Measurements from ENCODE around the gene AKAP6.
"Not testable (repeated sequence)": the region's sequence is repeated elsewhere in the genome, so short reads cannot be mapped to it uniquely, and the experiment has no call there.

AKAP6 gene

GRCh38 chr14:32374155-32374554 is 45.1 kb downstream of the AKAP6 start:
- no peak for DNase-seq

GRCh38 chr14:32375663-32376062 is 46.6 kb downstream of the AKAP6 start:
- no peak for DNase-seq

GRCh38 chr14:32377046-32377646 is 48.0 kb downstream of the AKAP6 start:
- DNase-seq: no peak

GRCh38 chr14:32378284-32378683 is 49.2 kb downstream of the AKAP6 start:
- DNase-seq: no peak

GRCh38 chr14:32379447-32379846 is 50.3 kb downstream of the AKAP6 start:
- no peak for DNase-seq

GRCh38 chr14:32381869-32382268 is 52.8 kb downstream of the AKAP6 start:
- DNase-seq: no peak

GRCh38 chr14:32382704-32383103 is 53.6 kb downstream of the AKAP6 start:
- no peak for DNase-seq

- DNase-seq: no peak
Measured at GRCh38 chr14:32383364-32384009, 54.4 kb downstream of the AKAP6 start.

- no peak for DNase-seq
Measured at GRCh38 chr14:32384464-32384863, 55.4 kb downstream of the AKAP6 start.

- DNase-seq: not testable (repeated sequence)
Measured at GRCh38 chr14:32387295-32387694, 58.2 kb downstream of the AKAP6 start.

- DNase-seq: no peak
Measured at GRCh38 chr14:32393119-32393518, 64.0 kb downstream of the AKAP6 start.

GRCh38 chr14:32394038-32394437 is 64.9 kb downstream of the AKAP6 start:
- DNase-seq: no peak

GRCh38 chr14:32396885-32397284 is 67.8 kb downstream of the AKAP6 start:
- peak in 1 of 14 donors; percentile 30 for DNase-seq

GRCh38 chr14:32397861-32398640 is 69.0 kb downstream of the AKAP6 start:
- no peak for DNase-seq

GRCh38 chr14:32399920-32400319 is 70.8 kb downstream of the AKAP6 start:
- DNase-seq: no peak

- DNase-seq: no peak
Measured at GRCh38 chr14:32400480-32400879, 71.4 kb downstream of the AKAP6 start.

GRCh38 chr14:32403021-32403420 is 73.9 kb downstream of the AKAP6 start:
- no peak for DNase-seq

- DNase-seq: no peak
Measured at GRCh38 chr14:32403688-32404087, 74.6 kb downstream of the AKAP6 start.

- no peak for DNase-seq
Measured at GRCh38 chr14:32404784-32405573, 75.9 kb downstream of the AKAP6 start.

- no peak for DNase-seq
Measured at GRCh38 chr14:32405856-32406255, 76.8 kb downstream of the AKAP6 start.

GRCh38 chr14:32407130-32407529 is 78.0 kb downstream of the AKAP6 start:
- peak in 4 of 14 donors; percentile 11 to 29 (median 16) for DNase-seq

GRCh38 chr14:32408018-32408417 is 78.9 kb downstream of the AKAP6 start:
- DNase-seq: peak in 3 of 14 donors; percentile 7 to 28 (median 24)

- no peak for DNase-seq
Measured at GRCh38 chr14:32412103-32412502, 83.0 kb downstream of the AKAP6 start.
